ENCODE data around the gene EYA2. TPM values are rescaled to one million over a fixed set of nuclear protein-coding genes. Genes with fewer than 3 reads are reported as not detected.
A peak's percentile ranks its signal among the peaks of the same experiment; 100 is the strongest.

EYA2 gene
- polyA plus RNA-seq, 1 experiment, result 4.0 TPM

GRCh38 chr20:47179267-47179666 lies 284.6 kb downstream of the EYA2 start:
- no peak overlapping the region for H3K4me3 ChIP-seq (ENCODE audit: low read depth, low read length)
- H3K27ac ChIP-seq (ENCODE audit: low read depth, low read length), result no peak overlapping the region
- H3K27me3 ChIP-seq (ENCODE audit: control insufficient read depth, insufficient read depth, low read length), result no peaks in the 10 kb centered on the region
- H3K9me3 ChIP-seq (ENCODE audit: control insufficient read depth, insufficient read depth, low read length), result no peaks in the 10 kb centered on the region
- DNase-seq (ENCODE audit: low read depth, low spot score), result no peak
- no peak for TF ChIP-seq CTCF (IDR thresholded peaks at IDR 0.05; ENCODE audit: low read depth, low read length)
- ChIA-PET CTCF (no interaction called here), POLR2A (no interaction called here)

GRCh38 chr20:47181056-47181862 lies 286.6 kb downstream of the EYA2 start:
- TF ChIP-seq CTCF (IDR thresholded peaks at IDR 0.05; ENCODE audit: low read depth, low read length), result no peak
- Histone ChIP-seq H3K9me3 (ENCODE audit: control insufficient read depth, insufficient read depth, low read length) (no peaks in the 10 kb centered on the region), H3K4me3 (ENCODE audit: low read depth, low read length) (no peak overlapping the region), H3K27ac (ENCODE audit: low read depth, low read length) (no peak overlapping the region), H3K27me3 (ENCODE audit: control insufficient read depth, insufficient read depth, low read length) (no peaks in the 10 kb centered on the region)
- CTCF ChIA-PET, result interaction anchor here (0.9 to 1.1 kb wide), 2 partner anchors 15 to 427 kb away, joined by 3 to 5 read pairs; no protein-coding TSS in a partner anchor
- POLR2A ChIA-PET, result no interaction called here
- peak; percentile 29 for DNase-seq (ENCODE audit: low read depth, low spot score)

- Histone ChIP-seq H3K4me3 (ENCODE audit: low read depth, low read length) (no peak overlapping the region), H3K9me3 (ENCODE audit: control insufficient read depth, insufficient read depth, low read length) (no peaks in the 10 kb centered on the region), H3K27me3 (ENCODE audit: control insufficient read depth, insufficient read depth, low read length) (no peaks in the 10 kb centered on the region), H3K27ac (ENCODE audit: low read depth, low read length) (no peak overlapping the region)
- DNase-seq (ENCODE audit: low read depth, low spot score), result no peak
- TF ChIP-seq CTCF (IDR thresholded peaks at IDR 0.05; ENCODE audit: low read depth, low read length), result no peak
- ChIA-PET CTCF (no interaction called here), POLR2A (no interaction called here)
Measured at GRCh38 chr20:47183367-47183766, 288.7 kb downstream of the EYA2 start.

GRCh38 chr20:47187450-47188195 lies 293.0 kb downstream of the EYA2 start:
- Histone ChIP-seq H3K4me3 (ENCODE audit: low read depth, low read length) (no peak overlapping the region), H3K27ac (ENCODE audit: low read depth, low read length) (no peak overlapping the region), H3K9me3 (ENCODE audit: control insufficient read depth, insufficient read depth, low read length) (no peaks in the 10 kb centered on the region), H3K27me3 (ENCODE audit: control insufficient read depth, insufficient read depth, low read length) (no peaks in the 10 kb centered on the region)
- ChIA-PET CTCF (no interaction called here), POLR2A (no interaction called here)
- DNase-seq (ENCODE audit: low read depth, low spot score), result no peak
- TF ChIP-seq CTCF (IDR thresholded peaks at IDR 0.05; ENCODE audit: low read depth, low read length), result no peak

DNA sequence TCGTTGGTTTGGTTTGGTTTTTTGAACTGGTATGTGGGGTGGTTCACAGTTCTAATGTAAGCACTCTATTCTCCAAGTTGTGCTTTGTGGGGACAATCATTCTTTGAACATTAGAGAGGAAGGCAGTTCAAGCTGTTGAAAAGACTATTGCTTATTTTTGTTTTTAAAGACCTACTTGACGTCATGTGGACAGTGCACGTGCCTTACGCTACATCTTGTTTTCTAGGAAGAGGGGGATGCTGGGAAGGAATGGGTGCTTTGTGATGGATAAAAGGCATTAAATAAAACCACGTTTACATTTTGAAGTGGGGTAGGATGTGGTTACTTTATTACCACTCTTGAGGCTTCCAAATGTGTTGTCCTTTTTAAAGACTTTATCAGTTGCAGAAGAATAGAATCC lies 293.9 kb downstream of the EYA2 start:
- CTCF ChIA-PET, result no interaction called here
- H3K4me3 ChIP-seq (ENCODE audit: low read depth, low read length), result no peak overlapping the region
- no peaks in the 10 kb centered on the region for H3K27me3 ChIP-seq (ENCODE audit: control insufficient read depth, insufficient read depth, low read length)
- no peak overlapping the region for H3K27ac ChIP-seq (ENCODE audit: low read depth, low read length)
- no peak for TF ChIP-seq CTCF (IDR thresholded peaks at IDR 0.05; ENCODE audit: low read depth, low read length)
- no peaks in the 10 kb centered on the region for H3K9me3 ChIP-seq (ENCODE audit: control insufficient read depth, insufficient read depth, low read length)
- DNase-seq (ENCODE audit: low read depth, low spot score), result no peak
- POLR2A ChIA-PET, result no interaction called here
